Endothelial cell (in vitro differentiated cells): Measurements from ENCODE around the gene FBP2. TPM values are rescaled to one million over a fixed set of nuclear protein-coding genes. Genes with fewer than 3 reads are reported as not detected.

Source experiments
- DNase-seq: peaks from one replicate; pipeline ENCODE4 v3.0.0; 2021; ENCODE audit warnings: low spot score
- H3K27ac Mint-ChIP-seq: one replicate; pipeline ENCODE4 v1.8.0; 2021; ENCODE audit warnings: mixed read lengths, inconsistent platforms; ENCODE audit not compliant: unreplicated experiment
- H3K27me3 Mint-ChIP-seq: one replicate; pipeline ENCODE4 v1.8.0; 2021; ENCODE audit warnings: mild to moderate bottlenecking, moderate library complexity, mixed read lengths, inconsistent platforms; ENCODE audit not compliant: unreplicated experiment
- H3K36me3 Mint-ChIP-seq: one replicate; pipeline ENCODE4 v1.8.0; 2021; ENCODE audit warnings: mild to moderate bottlenecking, low read depth, mixed read lengths, inconsistent platforms; ENCODE audit not compliant: unreplicated experiment
- H3K4me1 Mint-ChIP-seq: one replicate; pipeline ENCODE4 v1.8.0; 2021; ENCODE audit warnings: mild to moderate bottlenecking, mixed read lengths, inconsistent platforms; ENCODE audit not compliant: unreplicated experiment
- H3K4me3 Mint-ChIP-seq: one replicate; pipeline ENCODE4 v1.8.0; 2021; ENCODE audit warnings: mild to moderate bottlenecking, mixed read lengths, inconsistent platforms; ENCODE audit not compliant: unreplicated experiment
- H3K9me3 Mint-ChIP-seq: one replicate; pipeline ENCODE4 v1.8.0; 2021; ENCODE audit warnings: mixed read lengths, inconsistent platforms; ENCODE audit not compliant: unreplicated experiment
- CTCF ChIP-seq: fragments of 200-600 bp; sonication (generic); IDR thresholded peaks from one replicate; pipeline ENCODE4 v1.5.0; 2021; ENCODE audit warnings: antibody characterized with exemption; ENCODE audit not compliant: unreplicated experiment
- total RNA-seq: library from RNA; stranded (reverse); fragmentation: NEBNext Ultra II Directional; extraction: Animal tissue kit (Norgen Biotek cat#: 25700); gene quantifications from one replicate; pipeline ENCODE4 v1.2.1, GENCODE V29; 2021; ENCODE audit not compliant: unreplicated experiment

FBP2 gene
- total RNA-seq, 1 donor from 2014 or later: 0.28 TPM

- no peak for TF ChIP-seq CTCF
- no peak overlapping the region for H3K27ac Mint-ChIP-seq
- no peaks in the 10 kb centered on the region for H3K36me3 Mint-ChIP-seq
- H3K4me1 Mint-ChIP-seq: no peaks in the 10 kb centered on the region
- no peak for DNase-seq
- H3K27me3 Mint-ChIP-seq: no peaks in the 10 kb centered on the region
- H3K4me3 Mint-ChIP-seq: no peak overlapping the region
- no peaks in the 10 kb centered on the region for H3K9me3 Mint-ChIP-seq
Observed at GRCh38 chr9:94630833-94631232, 37.2 kb upstream of the FBP2 start.

- no peak for DNase-seq
- Mint-ChIP-seq H3K36me3 (no peaks in the 10 kb centered on the region), H3K4me1 (no peaks in the 10 kb centered on the region), H3K27me3 (no peaks in the 10 kb centered on the region), H3K4me3 (no peak overlapping the region), H3K9me3 (no peaks in the 10 kb centered on the region), H3K27ac (no peak overlapping the region)
- no peak for TF ChIP-seq CTCF
Observed at GRCh38 chr9:94630281-94630680, 36.7 kb upstream of the FBP2 start.

GRCh38 chr9:94627287-94627686 is 33.7 kb upstream of the FBP2 start:
- no peak for TF ChIP-seq CTCF
- H3K27ac Mint-ChIP-seq: no peak overlapping the region
- no peak for DNase-seq

GRCh38 chr9:94625835-94626234 is 32.2 kb upstream of the FBP2 start:
- no peaks in the 10 kb centered on the region for H3K9me3 Mint-ChIP-seq
- H3K27me3 Mint-ChIP-seq: peaks cover 5% of the 10 kb centered on the region
- no peak for TF ChIP-seq CTCF
- DNase-seq: no peak
- H3K27ac Mint-ChIP-seq: no peak overlapping the region
- no peaks in the 10 kb centered on the region for H3K36me3 Mint-ChIP-seq
- peaks cover 5% of the 10 kb centered on the region for H3K4me1 Mint-ChIP-seq
- no peak overlapping the region for H3K4me3 Mint-ChIP-seq

More at GRCh38 chr9:94627287-94627686, 33.7 kb upstream of the FBP2 start:
- H3K36me3 Mint-ChIP-seq: no peaks in the 10 kb centered on the region
- H3K4me3 Mint-ChIP-seq: no peak overlapping the region
- no peaks in the 10 kb centered on the region for H3K9me3 Mint-ChIP-seq
- peaks cover 5% of the 10 kb centered on the region for H3K27me3 Mint-ChIP-seq
- H3K4me1 Mint-ChIP-seq: peaks cover 5% of the 10 kb centered on the region

GRCh38 chr9:94624629-94625028 is 31.0 kb upstream of the FBP2 start:
- Mint-ChIP-seq H3K4me1 (peaks cover 5% of the 10 kb centered on the region), H3K4me3 (no peak overlapping the region), H3K9me3 (no peaks in the 10 kb centered on the region), H3K36me3 (no peaks in the 10 kb centered on the region), H3K27ac (peak overlapping the region; percentile 68), H3K27me3 (peaks cover 5% of the 10 kb centered on the region)
- no peak for TF ChIP-seq CTCF
- DNase-seq: no peak
